NCI-H510A treated with DMSO at 0.1 percent for 48 hours (cell line): ENCODE measurements around the gene ATP11C.

Experiments used
- DNase-seq: peaks from one replicate; lab custom pipeline; 2025; lab: John Stamatoyannopoulos, UW

Gene ATP11C

DNA sequence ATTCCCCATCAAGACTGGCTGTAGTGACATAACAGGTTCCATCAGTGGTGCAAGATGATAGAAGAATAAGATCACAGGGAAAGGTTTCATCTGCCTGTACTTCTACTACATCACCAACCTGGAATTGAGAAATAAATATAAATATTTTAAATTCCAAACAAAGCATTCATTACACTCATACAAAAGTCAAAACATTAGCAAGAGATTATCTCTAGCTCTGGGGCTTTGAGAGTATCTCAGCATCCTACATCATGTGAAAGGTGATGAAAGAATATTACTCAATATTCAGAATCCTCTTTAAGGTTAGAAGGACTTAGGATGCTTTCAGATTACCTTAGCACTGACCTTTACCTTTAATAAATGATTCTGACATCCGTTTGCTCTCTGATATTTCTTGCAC lies 128.4 kb downstream of the ATP11C start:
- DNase-seq, result no peak

DNA sequence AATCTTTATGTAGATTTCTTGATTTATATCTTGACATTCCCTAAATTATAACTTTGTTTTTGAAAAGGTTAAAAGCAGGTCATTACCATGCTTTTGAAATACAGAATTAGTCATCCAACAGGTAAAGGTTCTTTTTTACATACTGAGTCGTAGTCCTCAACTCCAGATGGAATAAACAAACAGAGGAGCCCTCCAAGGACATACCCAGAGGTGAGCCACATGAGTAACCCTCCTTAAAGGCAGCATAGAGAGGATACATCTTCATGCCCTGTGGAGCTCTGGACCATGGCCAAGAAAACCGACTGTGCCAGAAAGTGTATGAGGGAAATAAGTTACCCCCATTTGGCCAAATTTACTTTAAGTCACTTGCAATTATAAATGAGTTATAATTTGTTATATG lies 129.6 kb downstream of the ATP11C start:
- DNase-seq, result no peak

DNA sequence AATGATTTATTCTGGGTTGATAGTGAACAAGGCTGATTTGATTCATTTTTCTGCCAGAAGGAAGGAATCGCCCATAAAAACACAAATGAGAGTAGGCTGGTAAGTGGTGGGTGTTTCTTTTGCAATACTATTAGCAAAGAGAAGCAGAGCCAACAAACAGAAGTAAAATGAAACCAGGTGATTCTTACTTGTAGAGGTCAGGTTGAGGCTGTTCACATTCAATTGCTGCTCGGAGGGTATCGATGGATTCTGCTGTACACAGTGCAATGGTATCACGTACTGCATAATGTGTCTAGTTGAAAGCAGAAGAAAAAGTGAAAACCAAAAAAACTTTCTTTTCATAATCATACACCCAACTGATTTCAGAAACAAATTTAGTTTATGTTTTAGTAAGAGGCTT lies 130.8 kb downstream of the ATP11C start:
- no peak for DNase-seq

DNA sequence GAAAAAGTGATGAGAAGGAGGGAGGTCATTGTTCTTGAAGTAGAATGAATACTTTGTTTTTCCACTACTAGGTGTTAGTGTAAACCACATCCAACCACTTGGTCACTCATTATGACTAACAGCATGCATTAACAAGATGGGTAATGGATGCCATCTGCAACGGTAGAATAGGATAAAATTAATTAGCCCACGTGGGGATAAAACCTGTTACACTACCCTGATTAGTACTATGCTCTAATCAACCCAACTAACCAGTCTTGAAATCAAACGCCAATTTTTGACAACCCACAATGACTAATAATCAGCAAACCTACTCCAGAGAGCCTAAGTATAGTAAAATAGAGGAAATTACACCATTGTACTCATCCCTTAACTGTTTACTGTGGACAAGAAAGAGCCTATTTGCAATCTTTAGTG lies 131.4 kb downstream of the ATP11C start:
- DNase-seq, result no peak

DNA sequence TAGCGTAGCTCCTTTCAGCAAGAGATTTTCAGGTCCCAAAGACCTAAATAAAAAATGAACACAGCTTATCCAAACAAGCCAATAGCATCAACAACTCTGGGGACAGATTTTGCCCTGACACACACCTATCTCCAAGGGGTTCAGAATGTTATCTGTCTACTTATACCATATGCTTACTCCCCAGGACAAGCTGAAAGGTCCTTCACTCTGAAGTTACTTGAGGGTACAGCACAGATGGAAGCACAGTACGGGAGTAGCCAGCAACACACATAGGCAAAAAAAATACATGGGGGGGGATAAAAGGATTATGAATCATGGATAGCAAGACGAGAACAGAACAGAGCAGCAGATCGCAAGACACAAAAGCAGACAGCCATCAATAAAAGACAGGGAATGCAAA lies 134.2 kb downstream of the ATP11C start:
- no peak for DNase-seq

DNA sequence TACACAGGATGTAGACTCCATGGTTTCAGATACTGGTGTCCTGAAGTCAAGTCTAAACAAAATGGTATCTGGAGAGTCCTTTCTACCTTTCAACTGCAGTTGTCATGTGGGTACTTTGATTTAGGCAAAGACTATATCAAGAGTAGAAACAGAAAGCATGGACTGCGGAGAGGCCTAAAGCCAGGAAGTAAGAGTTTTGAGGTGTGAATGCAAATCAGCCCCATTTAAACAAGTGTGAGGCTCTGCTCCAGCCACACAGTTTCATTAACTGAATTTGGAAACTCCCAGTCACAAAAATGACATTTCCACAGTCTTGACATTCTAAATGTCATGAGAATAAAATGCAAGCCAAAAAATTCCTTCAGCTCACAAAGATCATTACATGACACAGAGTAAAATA lies 137.7 kb downstream of the ATP11C start:
- DNase-seq, result no peak

DNA sequence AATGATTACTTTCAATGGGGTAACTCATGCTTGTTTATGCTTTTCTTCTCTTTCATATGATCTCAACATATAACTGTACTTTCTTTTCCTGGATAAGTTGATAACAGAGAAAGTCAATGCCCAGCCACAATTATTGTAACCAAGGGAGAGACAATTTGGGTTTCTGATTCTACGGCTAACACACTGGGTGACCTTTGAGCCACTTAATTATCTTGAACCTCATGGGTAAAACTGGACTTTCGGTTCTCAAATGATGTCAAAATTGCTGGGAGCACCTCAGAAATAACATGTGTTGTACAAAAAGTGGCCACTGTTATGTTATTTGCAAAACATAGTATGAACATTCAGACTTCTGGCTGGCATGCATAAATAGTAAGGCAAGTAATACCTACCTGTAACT lies 145.3 kb downstream of the ATP11C start:
- DNase-seq, result no peak

DNA sequence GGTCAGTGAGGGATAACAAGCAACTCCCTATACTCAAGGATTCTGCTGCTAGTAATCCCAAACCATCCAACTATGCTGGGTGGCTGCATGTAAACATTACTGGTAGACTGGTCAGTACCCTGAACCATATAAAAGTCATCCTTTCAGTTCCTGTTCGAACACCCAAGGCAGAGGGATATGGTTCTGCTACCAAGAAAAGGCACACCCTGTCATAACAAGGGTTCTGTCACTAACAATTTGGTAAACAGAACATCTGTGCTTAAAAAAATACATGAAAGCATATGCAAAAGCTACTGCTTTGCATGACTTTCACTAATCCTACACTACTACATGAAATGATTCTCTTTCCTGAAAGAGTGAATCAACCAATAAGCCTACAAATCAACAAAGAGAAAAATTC lies 148.0 kb downstream of the ATP11C start:
- no peak for DNase-seq

DNA sequence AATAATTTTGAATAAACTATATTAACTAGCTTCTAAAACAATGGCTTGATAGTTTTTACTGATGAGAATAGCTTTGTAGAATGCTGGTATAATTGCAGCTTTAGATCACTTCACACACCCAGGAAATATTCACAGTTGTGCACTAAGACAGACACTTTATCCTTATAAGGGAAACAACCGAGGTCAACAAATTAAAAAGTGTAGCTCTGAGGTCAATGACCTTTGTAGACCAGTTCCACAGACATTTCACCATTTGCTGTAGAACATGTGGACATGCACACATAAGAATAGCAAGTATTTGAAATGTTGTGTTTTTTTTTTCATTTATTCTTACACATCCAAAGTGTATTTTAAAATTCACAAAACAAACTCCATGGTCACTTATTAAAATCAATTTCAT lies 148.9 kb downstream of the ATP11C start:
- DNase-seq, result no peak

DNA sequence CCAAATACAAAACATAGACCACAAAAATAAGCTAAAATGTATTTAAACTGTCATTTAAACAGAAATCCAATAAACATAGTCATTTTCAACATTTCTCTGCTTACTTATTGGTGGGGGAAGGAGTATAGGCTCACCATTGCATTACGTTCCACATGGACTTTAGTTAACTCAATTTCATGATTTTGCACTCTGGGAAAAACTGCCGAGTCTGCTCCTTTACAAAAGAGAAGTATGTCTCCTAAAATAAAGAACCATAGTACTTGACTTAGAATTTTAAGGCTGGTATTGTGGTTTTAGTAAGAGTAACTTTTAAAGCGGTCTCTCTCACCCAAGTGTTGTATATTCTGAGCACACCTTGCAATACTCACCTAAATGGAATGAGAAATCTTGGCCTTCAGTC lies 149.8 kb downstream of the ATP11C start:
- DNase-seq, result no peak

DNA sequence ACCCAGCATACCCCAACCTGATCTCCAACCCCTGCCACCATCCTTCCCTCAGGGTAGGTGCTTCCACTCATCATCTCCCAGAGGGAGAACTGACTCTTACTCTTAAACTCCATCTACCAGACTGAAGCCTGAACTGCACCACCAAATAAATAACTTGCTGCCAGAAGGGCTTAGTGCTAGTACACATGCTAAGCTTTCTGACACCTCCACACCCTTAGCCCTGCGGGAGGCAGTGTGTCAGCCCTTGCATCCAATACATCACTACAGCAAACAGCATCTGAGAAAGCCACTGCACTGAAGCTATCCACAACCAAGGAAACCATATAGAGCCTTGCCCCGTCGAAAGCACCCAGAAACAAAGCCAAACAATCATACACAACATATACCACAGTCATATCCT lies 156.3 kb downstream of the ATP11C start:
- DNase-seq, result no peak

DNA sequence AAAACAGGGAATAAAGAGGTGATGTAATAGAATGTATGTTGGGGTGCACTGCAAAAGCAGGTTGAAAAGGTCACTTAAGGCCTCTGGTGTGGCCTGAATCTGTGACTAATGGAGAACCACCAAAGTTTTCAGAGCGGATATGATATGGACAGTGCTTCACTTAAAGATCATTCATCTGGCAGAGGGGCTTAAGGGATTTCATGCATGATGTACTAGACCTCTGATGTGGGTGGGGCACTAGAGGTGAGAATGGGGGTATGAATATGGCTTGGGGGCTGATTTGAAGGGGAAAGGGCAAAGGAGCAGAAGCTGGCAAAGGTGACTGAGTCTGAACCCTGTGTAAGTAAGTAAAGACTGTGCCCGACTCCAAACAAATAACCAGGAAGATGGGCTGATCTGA lies 162.5 kb downstream of the ATP11C start:
- no peak for DNase-seq

DNA sequence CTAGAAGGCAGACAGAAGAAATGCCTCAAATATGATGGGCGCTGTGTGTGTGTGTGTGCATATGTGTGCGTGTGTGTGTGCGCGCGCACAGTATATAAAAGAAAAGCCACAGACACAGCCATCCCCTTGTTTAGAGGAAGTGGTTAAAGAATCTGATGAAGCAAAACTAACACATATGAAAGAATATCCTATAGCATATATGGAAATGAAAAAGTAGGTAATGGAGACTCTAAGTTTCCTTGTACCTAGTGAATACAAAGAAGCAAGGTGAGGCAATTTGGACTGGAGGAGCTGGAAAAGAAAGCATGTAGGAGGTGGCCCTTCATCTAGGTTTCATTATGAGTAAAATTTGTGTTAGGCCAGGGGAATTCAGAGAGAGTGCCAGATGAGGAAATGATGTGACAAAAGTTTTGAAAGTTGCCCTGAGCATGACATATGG lies 166.3 kb downstream of the ATP11C start:
- DNase-seq, result no peak

DNA sequence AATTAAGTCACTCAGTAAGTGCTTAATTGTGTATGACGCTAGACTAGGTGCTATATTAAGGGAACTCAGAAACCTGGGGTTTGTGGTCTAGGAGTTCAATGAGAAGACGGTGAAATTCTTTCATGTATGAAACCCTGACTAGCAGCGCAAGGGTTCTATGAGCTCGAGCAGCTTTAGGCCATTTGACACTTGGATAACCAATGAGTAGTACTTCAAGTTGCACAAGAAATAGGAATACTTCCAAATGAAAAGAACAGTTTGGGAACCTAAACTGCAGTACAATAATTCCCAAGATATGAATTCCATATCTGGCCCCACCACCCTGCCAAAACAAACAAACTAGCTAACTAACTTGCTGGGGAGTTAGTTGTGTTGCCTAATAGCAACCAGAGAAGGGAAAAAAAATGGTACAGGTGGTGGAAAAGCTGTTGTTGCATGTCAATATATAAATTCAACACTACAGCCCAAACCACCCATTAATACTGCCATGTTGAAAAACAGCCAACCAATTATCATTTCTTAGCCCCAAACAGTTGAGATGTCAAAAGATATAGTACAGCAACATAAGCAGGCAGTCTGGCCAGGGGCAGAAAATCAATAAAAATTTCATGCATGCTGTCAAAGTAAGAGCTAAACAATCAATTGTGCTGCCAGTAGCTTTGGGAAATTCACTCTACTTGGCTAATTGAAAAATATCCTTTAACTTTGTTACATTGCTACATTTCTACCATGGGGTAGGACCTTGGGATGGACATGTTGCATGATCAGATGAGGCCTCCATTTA lies 170.3 kb downstream of the ATP11C start:
- no peak for DNase-seq

DNA sequence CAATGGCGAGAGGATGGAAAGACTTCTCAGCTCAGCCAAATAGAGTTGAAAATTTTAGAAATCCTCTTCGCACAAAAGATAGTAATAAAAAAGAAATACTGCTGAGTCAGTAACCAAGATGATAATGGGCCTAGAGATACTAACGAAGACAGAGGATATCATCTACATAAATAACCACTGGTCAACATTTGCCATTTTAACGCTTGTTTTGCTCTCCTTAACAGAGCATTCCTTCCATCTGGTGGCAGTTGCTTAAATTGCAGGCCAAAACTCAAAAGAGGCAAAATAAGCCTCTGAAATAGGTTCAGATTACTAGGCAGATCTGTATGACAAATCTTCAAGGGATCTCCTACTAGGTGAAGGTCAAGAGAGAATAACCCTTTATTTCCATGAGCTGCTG lies 173.2 kb downstream of the ATP11C start:
- DNase-seq, result no peak

DNA sequence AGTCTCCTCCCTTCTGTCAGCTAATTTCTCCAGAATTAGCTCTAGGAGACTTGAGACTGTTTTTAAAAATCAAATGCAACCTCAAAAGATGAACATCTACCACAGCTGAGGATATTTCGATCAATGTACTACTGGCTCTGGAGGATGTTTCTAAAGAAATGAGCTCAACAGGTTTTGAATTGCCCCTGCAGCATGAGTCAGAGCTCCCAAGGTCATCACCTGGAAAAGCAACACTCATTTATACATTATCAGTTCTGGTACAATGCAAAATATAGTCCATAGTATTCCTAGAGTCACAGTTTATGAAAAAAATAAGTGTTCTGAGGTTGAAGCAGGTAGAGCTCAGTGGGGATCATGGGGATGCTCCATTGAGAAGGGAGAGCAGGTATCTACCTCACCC lies 174.0 kb downstream of the ATP11C start:
- no peak for DNase-seq

DNA sequence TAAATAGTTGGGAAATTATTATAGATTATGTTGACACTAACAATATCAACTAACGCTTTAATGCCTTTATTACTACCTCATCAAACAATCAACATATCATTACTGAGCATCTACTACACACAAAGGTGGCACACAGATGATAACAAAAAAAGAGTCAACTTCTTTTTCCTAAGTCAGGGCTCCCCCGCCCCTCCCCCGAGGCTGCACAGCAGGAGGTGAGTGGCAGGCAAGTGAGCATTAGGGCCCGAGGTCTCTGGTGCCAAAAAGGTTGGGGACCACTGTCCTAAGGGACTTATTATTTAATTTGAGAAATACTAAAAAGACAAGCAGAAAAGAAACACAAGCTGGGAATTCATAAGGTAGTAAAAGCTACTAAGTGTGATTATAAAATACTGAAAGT lies 174.6 kb downstream of the ATP11C start:
- no peak for DNase-seq

DNA sequence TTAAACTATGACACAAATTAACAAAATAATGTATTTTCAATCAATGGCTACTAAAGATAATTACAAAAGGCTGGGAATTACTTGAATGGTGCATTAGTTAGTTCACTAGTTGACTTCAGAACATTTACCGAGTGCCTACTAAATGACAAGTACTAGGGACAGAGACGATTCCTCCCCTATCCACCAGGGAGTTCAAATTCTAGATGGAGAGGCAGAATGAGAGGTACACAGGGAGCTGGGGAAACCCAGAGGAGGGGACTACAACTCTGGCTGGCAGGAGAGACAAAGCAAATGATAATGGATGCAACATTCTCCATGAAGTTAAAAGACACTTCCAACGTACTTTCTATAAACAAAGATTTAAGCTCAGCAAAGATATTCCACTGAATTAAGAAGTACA lies 181.8 kb downstream of the ATP11C start:
- no peak for DNase-seq

DNA sequence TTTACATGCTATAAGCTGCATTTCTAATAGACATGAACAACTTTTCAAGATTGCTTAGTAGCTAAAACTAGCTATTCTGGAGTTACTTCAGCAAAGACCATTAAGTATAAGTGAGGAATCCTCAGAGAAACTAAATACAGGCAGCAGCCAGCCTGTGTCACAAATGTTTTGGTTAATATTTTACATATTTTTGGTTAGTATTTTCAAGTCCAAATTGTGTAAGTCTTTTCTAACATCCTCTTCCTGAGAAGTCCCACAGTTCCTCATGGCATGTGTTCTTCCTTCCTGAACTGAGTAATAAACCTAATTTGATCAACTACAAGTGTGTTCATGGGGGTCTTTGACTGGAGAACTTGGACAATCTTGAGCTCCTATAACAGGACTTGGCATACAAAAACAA lies 182.5 kb downstream of the ATP11C start:
- DNase-seq, result no peak

DNA sequence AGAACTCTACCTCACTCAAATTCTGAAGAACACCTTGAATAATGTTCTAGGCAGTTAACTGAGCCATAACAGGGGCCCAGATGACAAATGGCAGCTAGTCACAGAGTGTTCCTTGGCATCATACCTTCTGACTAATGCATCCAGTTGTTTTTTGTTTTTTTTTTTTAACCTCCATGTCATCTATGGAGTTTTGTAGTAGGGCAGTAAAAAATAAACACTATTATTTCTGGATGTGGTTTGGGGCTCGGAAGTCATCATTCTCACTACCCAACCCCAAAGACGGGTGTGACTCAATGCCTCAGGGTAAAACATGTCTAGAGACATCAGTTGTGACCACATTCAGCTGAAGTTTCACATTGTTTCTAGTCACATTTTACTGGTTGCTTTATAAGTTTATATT lies 193.7 kb downstream of the ATP11C start:
- no peak for DNase-seq

DNA sequence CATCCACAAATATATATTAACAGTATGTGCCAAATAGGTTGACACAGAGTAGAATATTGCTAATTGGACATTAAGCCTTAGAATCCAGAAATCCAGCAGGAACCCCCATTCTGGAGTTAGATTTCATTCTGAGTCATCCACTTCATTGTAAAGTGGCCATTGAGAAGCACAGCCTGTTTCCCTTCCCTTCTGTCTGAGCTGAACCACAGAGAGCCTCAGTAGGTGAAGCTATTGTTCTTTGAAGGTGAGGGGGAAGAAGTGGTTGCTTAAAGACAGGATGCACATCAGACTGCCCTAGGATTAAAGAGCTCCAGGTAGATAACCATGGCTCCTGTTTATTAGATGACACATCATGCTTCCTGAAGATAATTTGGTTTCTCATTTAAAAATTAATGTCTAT lies 194.3 kb downstream of the ATP11C start:
- peak; percentile 73 for DNase-seq

DNA sequence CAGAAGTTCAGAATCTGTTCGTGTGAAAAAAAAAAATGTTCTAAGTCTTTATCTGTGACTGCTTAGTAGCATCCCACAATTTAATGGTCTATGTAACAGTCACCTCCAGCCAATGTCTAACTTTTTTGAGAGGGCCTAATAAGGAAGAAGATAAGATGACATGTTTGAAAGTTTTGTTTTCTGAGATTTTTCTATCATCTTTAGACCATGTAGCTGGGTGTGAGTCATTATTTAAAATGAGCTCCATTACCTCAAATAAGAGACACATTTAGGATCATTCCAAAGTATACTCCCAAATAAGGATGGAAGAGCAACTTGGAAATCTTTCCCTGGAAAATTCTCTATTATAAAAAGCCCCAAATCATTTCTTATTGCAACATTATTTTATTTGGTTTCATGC lies 196.7 kb downstream of the ATP11C start:
- DNase-seq, result no peak

DNA sequence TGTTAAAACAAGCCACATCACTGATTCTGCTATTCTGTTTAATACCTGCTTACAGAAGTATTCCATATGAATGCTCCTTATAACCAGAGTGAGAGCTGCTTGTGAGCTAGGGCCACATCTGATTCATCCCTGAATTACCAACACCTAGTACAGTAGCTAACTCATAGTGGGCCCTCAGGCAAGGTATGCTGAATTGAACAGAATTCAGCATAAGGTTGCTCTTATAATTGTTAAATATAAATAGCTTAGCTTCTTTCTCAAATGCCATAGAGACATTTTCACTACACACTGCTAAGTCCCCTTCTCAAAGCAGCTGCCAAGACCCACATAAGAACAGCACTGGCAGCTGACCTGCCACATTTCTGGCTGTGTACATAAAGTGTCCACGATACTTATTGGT lies 197.9 kb downstream of the ATP11C start:
- DNase-seq, result no peak

DNA sequence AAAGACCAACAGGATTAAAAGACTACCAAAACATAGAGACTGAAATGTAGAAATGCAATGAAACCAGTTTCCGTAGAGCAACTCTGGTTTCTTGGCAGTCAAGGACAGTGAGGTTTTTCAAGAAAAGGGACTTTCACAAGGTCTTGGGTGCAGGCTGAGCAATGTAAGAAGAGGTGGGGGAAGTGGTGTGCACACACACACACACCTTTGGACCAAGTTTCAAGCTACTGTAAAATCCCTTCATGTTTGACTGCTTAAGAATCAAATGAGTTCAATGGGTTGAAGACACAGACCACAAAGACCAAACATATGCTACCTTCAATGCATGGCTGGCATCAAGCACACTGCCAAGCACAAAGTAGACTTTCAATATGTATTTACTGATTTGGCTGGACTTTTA lies 207.1 kb downstream of the ATP11C start:
- DNase-seq, result no peak

DNA sequence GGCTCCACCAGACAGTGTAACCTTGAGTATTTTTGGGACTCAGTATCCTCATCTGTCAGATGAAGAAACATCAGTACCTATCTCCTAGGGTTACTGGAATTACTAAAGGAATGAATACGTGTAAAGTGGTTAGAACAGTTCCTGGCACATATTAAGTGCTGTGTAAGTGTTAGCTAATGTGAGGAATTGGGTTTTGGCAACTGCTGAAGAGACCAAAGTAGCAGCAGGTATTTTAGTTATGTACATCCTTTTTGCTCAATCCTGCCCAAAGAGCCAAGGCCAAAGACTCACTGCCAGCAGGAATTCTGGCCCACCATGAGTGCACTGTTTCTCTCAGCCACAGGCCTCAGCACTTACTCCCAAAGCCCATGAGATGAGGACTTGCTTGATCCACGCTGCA lies 208.2 kb downstream of the ATP11C start:
- no peak for DNase-seq
